Mammary epithelial cell (primary cell): ENCODE data around the gene XRRA1.

Source experiments
- CTCF ChIP-seq, 2 donors: IDR thresholded peaks in 1 of 2; conservative IDR thresholded peaks in 1 of 2; 2 replicates each; pipeline ENCODE4 v1.5.1; 2011 to 2012; ENCODE audit warnings: inconsistent platforms in 2 of 2, low read length in 2 of 2, mild to moderate bottlenecking in 2 of 2, control low read depth in 1 of 2, low read depth in 1 of 2; ENCODE audit not compliant: insufficient read depth in 1 of 2; ENCODE audit errors: extremely low read depth in 1 of 2
- EZH2 ChIP-seq: IDR thresholded peaks from 2 replicates; pipeline ENCODE4 v1.6.1; 2012; ENCODE audit warnings: low read length, inconsistent platforms, borderline replicate concordance

DNA sequence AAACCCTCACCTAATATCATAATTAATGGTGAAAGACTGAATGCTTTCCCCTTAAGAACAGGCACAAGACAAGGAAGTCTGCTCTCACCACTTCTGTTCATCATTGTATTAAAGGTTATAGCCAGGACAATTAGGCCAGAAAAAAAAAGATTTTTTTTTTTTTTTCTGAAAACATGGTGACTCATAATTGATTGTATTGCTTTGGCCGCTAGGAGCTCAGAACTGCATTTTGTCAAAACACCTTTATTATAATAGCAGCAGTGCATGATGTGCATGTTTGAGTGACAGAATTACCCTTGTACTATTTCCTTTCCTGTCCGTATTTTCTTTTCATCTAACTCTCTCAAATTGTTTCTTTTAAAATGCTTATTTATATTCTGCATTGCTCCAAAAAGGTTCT is 102.1 kb downstream of the XRRA1 start:
- no peak for TF ChIP-seq CTCF (conservative IDR thresholded peaks at IDR 0.05 in 1 of 2, IDR thresholded peaks at IDR 0.05 in 1 of 2; ENCODE audit: extremely low read depth in 1 of 2, insufficient read depth in 1 of 2, low read depth in 1 of 2, low read length in 2 of 2)
- TF ChIP-seq EZH2: no peak
